OCI-M1 (cell line): Measurements from ENCODE around the gene TRIO.

Experiments used
- DNase-seq: peaks from one replicate; lab custom pipeline; 2025; lab: John Stamatoyannopoulos, UW

The TRIO gene

GRCh38 chr5:14557791-14558415 lies 414.8 kb downstream of the TRIO start:
- DNase-seq = peak; percentile 52
